ENCODE results near the gene DNAJC8.
A peak's percentile ranks its signal among the peaks of the same experiment; 100 is the strongest.

DNAJC8 gene

GRCh38 chr1:28259934-28260802, 27.3 kb upstream of the DNAJC8 start:
- TF ChIP-seq CTCF (IDR thresholded peaks at IDR 0.05), result no peak
- peaks cover 13% of the 10 kb centered on the region for H3K79me2 ChIP-seq
- no peaks in the 10 kb centered on the region for H3K27me3 ChIP-seq (ENCODE audit: control insufficient read depth, insufficient read depth, low read length)
- H3K27ac ChIP-seq, result peak overlapping the region; percentile 78
- H3K4me3 ChIP-seq (ENCODE audit: low read depth, low read length), result peak overlapping the region; percentile 95
- H3K4me2 ChIP-seq (ENCODE audit: low read length), result peak overlapping the region; percentile 86
- H3K36me3 ChIP-seq (ENCODE audit: control insufficient read depth, insufficient read depth, low read length), result no peaks in the 10 kb centered on the region
- no peaks in the 10 kb centered on the region for H3K4me1 ChIP-seq
- no peak overlapping the region for H3K9ac ChIP-seq
- peak overlapping the region; percentile 73 for H2AFZ ChIP-seq
- H3K9me3 ChIP-seq (ENCODE audit: control insufficient read depth, low read length), result no peaks in the 10 kb centered on the region

GRCh38 chr1:28259252-28259933, 26.6 kb upstream of the DNAJC8 start, which contains the start of gene SESN2:
Gene SESN2, plus strand, starts transcription at chr1:28259518. Its CDS starts 330 bp downstream, at chr1:28259848.
- peak within 1 kb of the TSS; percentile 95 for H3K4me3 ChIP-seq (ENCODE audit: low read depth, low read length)
- H3K36me3 ChIP-seq (ENCODE audit: control insufficient read depth, insufficient read depth, low read length), result no peaks in the 10 kb centered on the region
- H3K9ac ChIP-seq, result peak within 1 kb of the TSS; percentile 76
- H3K4me1 ChIP-seq, result no peaks in the 10 kb centered on the region
- peak within 1 kb of the TSS; percentile 86 for H3K4me2 ChIP-seq (ENCODE audit: low read length)
- H3K27me3 ChIP-seq (ENCODE audit: control insufficient read depth, insufficient read depth, low read length), result no peaks in the 10 kb centered on the region
- H3K79me2 ChIP-seq, result peaks cover 13% of the 10 kb centered on the region
- H3K9me3 ChIP-seq (ENCODE audit: control insufficient read depth, low read length), result no peaks in the 10 kb centered on the region
- TF ChIP-seq CTCF (IDR thresholded peaks at IDR 0.05), result no peak
- peak within 1 kb of the TSS; percentile 78 for H3K27ac ChIP-seq
- H2AFZ ChIP-seq, result peak within 1 kb of the TSS; percentile 73

GRCh38 chr1:28258628-28259251, 25.9 kb upstream of the DNAJC8 start:
- Histone ChIP-seq H3K4me3 (ENCODE audit: low read depth, low read length) (peak overlapping the region; percentile 95), H3K36me3 (ENCODE audit: control insufficient read depth, insufficient read depth, low read length) (no peaks in the 10 kb centered on the region), H3K79me2 (peaks cover 13% of the 10 kb centered on the region), H3K4me1 (no peaks in the 10 kb centered on the region), H3K27ac (no peak overlapping the region), H3K9me3 (ENCODE audit: control insufficient read depth, low read length) (no peaks in the 10 kb centered on the region), H3K27me3 (ENCODE audit: control insufficient read depth, insufficient read depth, low read length) (no peaks in the 10 kb centered on the region), H3K9ac (no peak overlapping the region), H3K4me2 (ENCODE audit: low read length) (peak overlapping the region; percentile 52), H2AFZ (peak overlapping the region; percentile 73)
- no peak for TF ChIP-seq CTCF (IDR thresholded peaks at IDR 0.05)

- Histone ChIP-seq H3K9me3 (ENCODE audit: control insufficient read depth, low read length) (no peaks in the 10 kb centered on the region), H3K4me1 (no peaks in the 10 kb centered on the region), H3K4me2 (ENCODE audit: low read length) (no peak overlapping the region), H3K36me3 (ENCODE audit: control insufficient read depth, insufficient read depth, low read length) (no peaks in the 10 kb centered on the region), H3K79me2 (peaks cover 7% of the 10 kb centered on the region), H3K4me3 (ENCODE audit: low read depth, low read length) (no peak overlapping the region), H3K9ac (no peak overlapping the region), H3K27ac (no peak overlapping the region), H2AFZ (no peak overlapping the region), H3K27me3 (ENCODE audit: control insufficient read depth, insufficient read depth, low read length) (no peaks in the 10 kb centered on the region)
- no peak for TF ChIP-seq CTCF (IDR thresholded peaks at IDR 0.05)
Measured at GRCh38 chr1:28257736-28258135, 24.9 kb upstream of the DNAJC8 start.

Measured in parathyroid adenoma (tissue), 2 donors.